Activated naive CD4-positive, alpha-beta T cell treated with anti-CD3 and anti-CD28 coated beads, Interleukin-2, amount 10 ng/mL, durations not matched to agents 7 days and 5 days (primary cell): ENCODE results near the gene NAP1L3.

Source experiments
- CTCF ChIA-PET: fragments of 350-600 bp; sonication (Branson Sonifier 250); formaldehyde crosslinking; loops from one replicate; lab custom pipeline; 2021; ENCODE audit warnings: antibody characterized with exemption; lab: Charles Lee
- DNase-seq: peaks from one replicate; pipeline ENCODE4 v3.0.0-alpha.2; 2020
- H3K27ac Mint-ChIP-seq: one replicate; pipeline ENCODE4 v1.8.0; 2021; ENCODE audit warnings: mild to moderate bottlenecking, moderate library complexity, mixed read lengths
- H3K27me3 Mint-ChIP-seq: one replicate; pipeline ENCODE4 v1.8.0; 2021; ENCODE audit warnings: mild to moderate bottlenecking, mixed read lengths
- H3K36me3 Mint-ChIP-seq: one replicate; pipeline ENCODE4 v1.8.0; 2021; ENCODE audit warnings: mixed read lengths
- H3K4me1 Mint-ChIP-seq: one replicate; pipeline ENCODE4 v1.8.0; 2021; ENCODE audit warnings: mixed read lengths
- H3K4me3 Mint-ChIP-seq: one replicate; pipeline ENCODE4 v1.8.0; 2021; ENCODE audit warnings: mild to moderate bottlenecking, moderate library complexity, mixed read lengths
- H3K9me3 Mint-ChIP-seq: one replicate; pipeline ENCODE4 v1.8.0; 2021; ENCODE audit warnings: mixed read lengths

The NAP1L3 gene

GRCh38 chrX:93673056-93673868, at the start of gene NAP1L3:
TSS of gene NAP1L3 (minus strand) at chrX:93673578. CDS start at chrX:93673304, 274 bp downstream.
- H3K9me3 Mint-ChIP-seq, result no peaks in the 10 kb centered on the region
- peak within 1 kb of the TSS; percentile 86 for H3K4me3 Mint-ChIP-seq
- no peaks in the 10 kb centered on the region for H3K36me3 Mint-ChIP-seq
- CTCF ChIA-PET, result no interaction called here
- peak within 1 kb of the TSS; percentile 90 for H3K27ac Mint-ChIP-seq
- H3K4me1 Mint-ChIP-seq, result peaks cover 18% of the 10 kb centered on the region
- peak; percentile 63 for DNase-seq
- H3K27me3 Mint-ChIP-seq, result peaks cover 8% of the 10 kb centered on the region

GRCh38 chrX:93711076-93711475, 37.7 kb upstream of the NAP1L3 start:
- Mint-ChIP-seq H3K4me1 (no peaks in the 10 kb centered on the region), H3K9me3 (no peaks in the 10 kb centered on the region), H3K4me3 (no peak overlapping the region), H3K27me3 (no peaks in the 10 kb centered on the region), H3K36me3 (no peaks in the 10 kb centered on the region), H3K27ac (no peak overlapping the region)
- CTCF ChIA-PET, result no interaction called here
- no peak for DNase-seq

GRCh38 chrX:93703701-93704100, 30.3 kb upstream of the NAP1L3 start:
- Mint-ChIP-seq H3K27ac (no peak overlapping the region), H3K4me3 (no peak overlapping the region), H3K36me3 (no peaks in the 10 kb centered on the region), H3K27me3 (no peaks in the 10 kb centered on the region), H3K4me1 (no peaks in the 10 kb centered on the region), H3K9me3 (no peaks in the 10 kb centered on the region)
- CTCF ChIA-PET, result no interaction called here
- no peak for DNase-seq

GRCh38 chrX:93695981-93696380, 22.6 kb upstream of the NAP1L3 start:
- H3K27me3 Mint-ChIP-seq, result no peaks in the 10 kb centered on the region
- CTCF ChIA-PET, result no interaction called here

GRCh38 chrX:93673869-93674271, 492 bp upstream of the NAP1L3 start, which contains the start of gene FAM133A:
TSS of gene FAM133A (plus strand) at chrX:93674206. CDS start at chrX:93709420, 35,214 bp downstream.
- DNase-seq, result no peak
- Mint-ChIP-seq H3K4me3 (peak within 1 kb of the TSS; percentile 86), H3K27ac (peak within 1 kb of the TSS; percentile 90), H3K27me3 (peaks cover 8% of the 10 kb centered on the region), H3K9me3 (no peaks in the 10 kb centered on the region), H3K36me3 (no peaks in the 10 kb centered on the region), H3K4me1 (peaks cover 18% of the 10 kb centered on the region)
- CTCF ChIA-PET, result no interaction called here

More at GRCh38 chrX:93695981-93696380, 22.6 kb upstream of the NAP1L3 start:
- H3K4me3 Mint-ChIP-seq, result no peak overlapping the region
- H3K9me3 Mint-ChIP-seq, result no peaks in the 10 kb centered on the region
- H3K27ac Mint-ChIP-seq, result no peak overlapping the region
- no peaks in the 10 kb centered on the region for H3K4me1 Mint-ChIP-seq
- no peaks in the 10 kb centered on the region for H3K36me3 Mint-ChIP-seq
- DNase-seq, result no peak

GRCh38 chrX:93660575-93660974, 12.8 kb downstream of the NAP1L3 start:
- no peak overlapping the region for H3K27ac Mint-ChIP-seq
- H3K36me3 Mint-ChIP-seq, result no peaks in the 10 kb centered on the region
- no peaks in the 10 kb centered on the region for H3K4me1 Mint-ChIP-seq
- H3K4me3 Mint-ChIP-seq, result no peak overlapping the region
- DNase-seq, result no peak
- no peaks in the 10 kb centered on the region for H3K9me3 Mint-ChIP-seq
- CTCF ChIA-PET, result no interaction called here
- H3K27me3 Mint-ChIP-seq, result no peaks in the 10 kb centered on the region

- CTCF ChIA-PET, result no interaction called here
Observed at GRCh38 chrX:93649381-93649780, 24.0 kb downstream of the NAP1L3 start.

GRCh38 chrX:93637591-93637990, 35.8 kb downstream of the NAP1L3 start:
- H3K27ac Mint-ChIP-seq, result no peak overlapping the region
- H3K27me3 Mint-ChIP-seq, result no peaks in the 10 kb centered on the region
- H3K4me3 Mint-ChIP-seq, result no peak overlapping the region
- no peaks in the 10 kb centered on the region for H3K4me1 Mint-ChIP-seq
- no peak for DNase-seq
- no peaks in the 10 kb centered on the region for H3K36me3 Mint-ChIP-seq
- H3K9me3 Mint-ChIP-seq, result no peaks in the 10 kb centered on the region
- CTCF ChIA-PET, result no interaction called here

More at GRCh38 chrX:93649381-93649780, 24.0 kb downstream of the NAP1L3 start:
- H3K27me3 Mint-ChIP-seq, result no peaks in the 10 kb centered on the region
- H3K4me1 Mint-ChIP-seq, result no peaks in the 10 kb centered on the region
- H3K27ac Mint-ChIP-seq, result no peak overlapping the region
- no peak overlapping the region for H3K4me3 Mint-ChIP-seq
- no peaks in the 10 kb centered on the region for H3K9me3 Mint-ChIP-seq
- DNase-seq, result no peak
- H3K36me3 Mint-ChIP-seq, result no peaks in the 10 kb centered on the region
